Neural crest cell (in vitro differentiated cells): ENCODE results near the gene TSHZ2. TPM values are rescaled to one million over a fixed set of nuclear protein-coding genes. Genes with fewer than 3 reads are reported as not detected.
"Not testable (repeated sequence)": the region's sequence is repeated elsewhere in the genome, so short reads cannot be mapped to it uniquely, and the experiment has no call there.

Experiments
- DNase-seq: peaks from one replicate; pipeline ENCODE4 v3.0.0; 2021; ENCODE audit warnings: low read depth, mixed read lengths, low spot score
- H3K27ac Mint-ChIP-seq: one replicate; pipeline ENCODE4 v1.8.0; 2021; ENCODE audit warnings: mild to moderate bottlenecking, mixed read lengths; ENCODE audit not compliant: unreplicated experiment
- H3K27me3 Mint-ChIP-seq: 2 replicates; pipeline ENCODE4 v1.8.0; 2021; ENCODE audit warnings: low read depth, mild to moderate bottlenecking, mixed read lengths
- H3K36me3 Mint-ChIP-seq: 2 replicates; pipeline ENCODE4 v1.8.0; 2021; ENCODE audit warnings: low read depth, mild to moderate bottlenecking, mixed read lengths
- H3K4me1 Mint-ChIP-seq: 2 replicates; pipeline ENCODE4 v1.8.0; 2021; ENCODE audit warnings: mixed read lengths
- H3K4me3 Mint-ChIP-seq: one replicate; pipeline ENCODE4 v1.8.0; 2021; ENCODE audit warnings: mild to moderate bottlenecking, mixed read lengths
- H3K9me3 Mint-ChIP-seq: 2 replicates; pipeline ENCODE4 v1.8.0; 2021; ENCODE audit warnings: mixed read lengths
- total RNA-seq: library from RNA; stranded (reverse); gene quantifications from 2 replicates; pipeline ENCODE4 v1.2.1, GENCODE V29; 2021
- TF ChIP-seq, protein P1 (sequence below): fragments of 200-600 bp; sonication (generic); conservative IDR thresholded peaks from 2 replicates; pipeline ENCODE4 v1.5.0; 2021; ENCODE audit warnings: antibody characterized with exemption, mild to moderate bottlenecking

Gene TSHZ2
- total RNA-seq, 1 donor from 2014 or later = 6.4 TPM

DNA sequence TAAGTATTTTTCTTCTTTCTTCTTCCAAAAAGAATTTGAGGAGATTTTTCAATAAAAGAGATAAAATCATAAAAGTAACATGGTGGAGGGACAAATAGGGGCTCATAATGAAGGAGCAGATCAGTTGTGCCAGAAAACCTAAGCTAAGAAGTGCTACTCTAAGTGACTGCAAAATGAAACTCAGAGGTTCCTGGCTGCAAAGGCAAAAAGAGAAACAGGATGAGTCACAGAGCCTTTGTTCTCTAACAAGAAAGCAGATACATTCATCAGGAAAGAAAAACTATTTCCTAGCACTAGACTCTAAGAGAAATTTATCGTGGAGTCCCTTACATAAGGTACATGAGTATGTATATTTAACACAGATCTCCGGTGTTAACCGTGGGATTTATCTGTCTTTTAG lies 49.8 kb downstream of the TSHZ2 start:
- no peak overlapping the region for H3K4me3 Mint-ChIP-seq
- DNase-seq = no peak
- no peak overlapping the region for H3K27ac Mint-ChIP-seq
- TF ChIP-seq, protein P1, sequence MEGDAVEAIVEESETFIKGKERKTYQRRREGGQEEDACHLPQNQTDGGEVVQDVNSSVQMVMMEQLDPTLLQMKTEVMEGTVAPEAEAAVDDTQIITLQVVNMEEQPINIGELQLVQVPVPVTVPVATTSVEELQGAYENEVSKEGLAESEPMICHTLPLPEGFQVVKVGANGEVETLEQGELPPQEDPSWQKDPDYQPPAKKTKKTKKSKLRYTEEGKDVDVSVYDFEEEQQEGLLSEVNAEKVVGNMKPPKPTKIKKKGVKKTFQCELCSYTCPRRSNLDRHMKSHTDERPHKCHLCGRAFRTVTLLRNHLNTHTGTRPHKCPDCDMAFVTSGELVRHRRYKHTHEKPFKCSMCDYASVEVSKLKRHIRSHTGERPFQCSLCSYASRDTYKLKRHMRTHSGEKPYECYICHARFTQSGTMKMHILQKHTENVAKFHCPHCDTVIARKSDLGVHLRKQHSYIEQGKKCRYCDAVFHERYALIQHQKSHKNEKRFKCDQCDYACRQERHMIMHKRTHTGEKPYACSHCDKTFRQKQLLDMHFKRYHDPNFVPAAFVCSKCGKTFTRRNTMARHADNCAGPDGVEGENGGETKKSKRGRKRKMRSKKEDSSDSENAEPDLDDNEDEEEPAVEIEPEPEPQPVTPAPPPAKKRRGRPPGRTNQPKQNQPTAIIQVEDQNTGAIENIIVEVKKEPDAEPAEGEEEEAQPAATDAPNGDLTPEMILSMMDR = no peak
- peaks cover 15% of the 10 kb centered on the region for H3K4me1 Mint-ChIP-seq
- no peaks in the 10 kb centered on the region for H3K36me3 Mint-ChIP-seq
- peaks cover 2% of the 10 kb centered on the region for H3K9me3 Mint-ChIP-seq
- H3K27me3 Mint-ChIP-seq = no peaks in the 10 kb centered on the region

DNA sequence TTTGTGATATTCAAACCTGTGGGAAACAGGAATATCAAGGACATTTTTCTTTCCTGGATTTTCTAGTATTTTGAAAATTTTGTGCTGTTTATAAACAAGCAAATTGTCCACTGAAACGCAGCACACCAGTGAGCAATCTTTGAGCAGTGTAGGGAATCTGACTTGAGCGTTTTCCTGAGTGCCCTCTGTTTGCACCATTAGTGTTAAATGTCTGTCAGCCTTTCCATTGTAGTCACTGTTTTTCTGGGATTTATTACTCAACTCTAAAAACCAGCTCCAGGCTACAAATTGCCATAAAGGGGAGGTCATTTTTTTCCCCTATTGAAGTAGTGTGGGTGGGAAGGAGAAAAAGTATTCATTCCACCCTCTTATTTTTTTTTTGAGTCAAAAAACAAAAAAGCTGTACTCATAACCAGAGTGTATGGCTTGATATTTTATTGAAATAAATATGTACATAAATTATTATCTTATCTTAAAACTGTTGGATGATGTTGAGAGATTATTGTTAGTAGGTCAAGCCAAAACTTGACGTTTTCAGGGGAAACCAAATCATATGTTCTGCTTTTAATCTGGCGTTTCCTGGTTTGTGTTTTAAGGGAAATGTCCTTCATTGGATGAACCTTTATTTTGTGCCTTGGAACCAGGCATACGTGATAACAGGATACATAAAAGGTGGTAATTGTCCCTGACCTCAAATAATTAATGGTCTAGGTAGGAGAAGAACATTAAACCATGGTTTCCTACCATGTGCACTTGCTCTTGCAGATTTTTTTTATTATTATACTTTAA lies 51.8 kb downstream of the TSHZ2 start:
- Mint-ChIP-seq H3K4me1 (peaks cover 19% of the 10 kb centered on the region), H3K27me3 (no peaks in the 10 kb centered on the region), H3K4me3 (no peak overlapping the region), H3K36me3 (no peaks in the 10 kb centered on the region), H3K9me3 (no peaks in the 10 kb centered on the region), H3K27ac (no peak overlapping the region)
- TF ChIP-seq, protein P1 = no peak
- DNase-seq = no peak

DNA sequence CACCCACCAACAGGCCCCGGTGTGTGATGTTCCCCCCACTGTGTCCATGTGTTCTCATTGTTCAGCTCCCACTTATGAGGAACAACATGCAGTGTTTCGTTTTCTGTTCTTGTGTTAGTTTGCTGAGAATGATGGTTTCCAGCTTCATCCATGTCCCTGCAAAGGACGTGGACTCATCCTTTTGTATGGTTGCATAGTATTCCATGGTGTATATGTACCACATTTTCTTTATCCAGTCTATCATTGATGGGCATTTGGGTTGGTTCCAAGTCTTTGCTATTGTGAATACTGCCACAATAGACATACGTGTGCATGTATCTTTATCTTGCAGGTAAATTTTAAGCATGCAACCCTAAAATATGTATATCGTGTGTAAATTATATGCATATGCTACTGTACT lies 52.5 kb downstream of the TSHZ2 start:
- H3K4me1 Mint-ChIP-seq = peaks cover 19% of the 10 kb centered on the region
- not testable (repeated sequence) for H3K36me3 Mint-ChIP-seq, H3K4me3 Mint-ChIP-seq, H3K9me3 Mint-ChIP-seq, H3K27me3 Mint-ChIP-seq, DNase-seq, H3K27ac Mint-ChIP-seq

DNA sequence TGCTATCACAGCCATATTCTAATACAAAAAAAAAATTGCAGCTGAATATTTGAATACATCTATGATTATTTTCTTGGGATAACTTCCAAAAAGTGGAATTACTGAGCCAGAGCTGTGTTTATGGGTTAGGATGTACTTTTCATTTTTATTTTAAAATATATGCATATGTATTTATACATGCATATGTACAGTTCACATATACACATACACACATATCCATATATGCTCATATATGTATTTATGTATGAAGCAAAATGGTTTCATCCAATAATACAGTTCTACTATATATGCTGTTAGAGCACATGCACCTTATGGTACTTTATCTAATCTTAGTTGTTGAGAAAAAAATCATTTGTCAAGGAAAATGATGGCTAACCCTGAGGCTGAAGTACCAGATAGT lies 54.9 kb downstream of the TSHZ2 start:
- Mint-ChIP-seq H3K4me3 (no peak overlapping the region), H3K27ac (peak overlapping the region; percentile 10), H3K27me3 (no peaks in the 10 kb centered on the region), H3K4me1 (peaks cover 19% of the 10 kb centered on the region), H3K9me3 (no peaks in the 10 kb centered on the region), H3K36me3 (no peaks in the 10 kb centered on the region)
- TF ChIP-seq, protein P1 = no peak
- no peak for DNase-seq

DNA sequence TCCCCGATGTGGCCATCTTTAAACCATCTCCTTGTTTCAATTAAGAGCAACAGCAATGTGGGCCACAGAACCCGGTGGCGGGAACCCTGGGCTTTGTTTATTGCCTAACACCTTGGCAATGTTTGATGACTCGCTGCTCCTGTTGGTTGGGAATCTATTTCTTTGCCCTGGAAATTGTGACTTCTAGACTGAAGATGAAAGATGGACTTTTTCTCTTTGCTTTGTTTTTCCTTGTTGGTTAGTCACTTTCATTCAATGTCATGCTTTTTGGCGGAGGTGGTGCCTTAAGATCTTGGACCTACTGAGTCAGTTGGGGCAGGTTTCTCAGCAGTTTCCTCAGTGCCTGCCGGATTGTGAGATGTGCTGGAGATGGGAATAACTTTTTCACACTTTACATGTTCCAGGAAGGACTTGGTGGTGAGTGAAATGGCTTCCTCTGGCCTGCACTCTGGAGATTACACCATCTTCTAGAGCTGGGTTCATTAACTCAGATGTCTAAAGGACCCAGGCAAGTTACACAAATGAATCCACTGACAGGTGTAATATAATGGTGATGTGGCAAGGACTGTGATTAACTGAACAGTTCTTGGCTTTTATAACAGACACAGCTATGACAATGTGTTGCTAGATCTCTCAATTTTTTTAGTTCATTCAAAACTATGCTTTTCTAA lies 56.3 kb downstream of the TSHZ2 start:
- TF ChIP-seq, protein P1 = no peak
- H3K36me3 Mint-ChIP-seq = no peaks in the 10 kb centered on the region
- H3K27me3 Mint-ChIP-seq = no peaks in the 10 kb centered on the region
- H3K4me1 Mint-ChIP-seq = peaks cover 11% of the 10 kb centered on the region
- H3K4me3 Mint-ChIP-seq = no peak overlapping the region
- no peak overlapping the region for H3K27ac Mint-ChIP-seq
- no peaks in the 10 kb centered on the region for H3K9me3 Mint-ChIP-seq
- DNase-seq = no peak

DNA sequence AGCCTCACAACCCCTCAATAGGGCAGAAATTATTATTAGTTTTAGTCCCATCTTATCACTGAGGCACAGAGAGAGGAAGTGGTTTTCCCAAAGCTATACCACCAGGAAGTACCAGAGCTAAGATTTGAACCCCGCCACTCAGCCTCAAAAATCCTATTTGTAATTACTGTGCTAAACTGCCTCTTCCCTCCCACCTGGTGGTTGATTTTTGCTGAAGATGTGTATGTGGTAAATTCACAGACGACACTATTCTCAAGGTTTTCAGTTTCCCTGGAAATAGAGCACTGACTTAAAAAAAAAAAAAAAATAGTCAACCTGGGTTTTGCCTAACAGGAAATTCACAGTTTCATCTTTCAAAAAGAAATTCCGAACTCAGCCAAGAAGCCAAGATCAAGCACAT lies 57.9 kb downstream of the TSHZ2 start:
- H3K36me3 Mint-ChIP-seq = no peaks in the 10 kb centered on the region
- no peak for DNase-seq
- H3K4me3 Mint-ChIP-seq = no peak overlapping the region
- H3K4me1 Mint-ChIP-seq = peaks cover 20% of the 10 kb centered on the region
- no peaks in the 10 kb centered on the region for H3K9me3 Mint-ChIP-seq
- no peaks in the 10 kb centered on the region for H3K27me3 Mint-ChIP-seq
- TF ChIP-seq, protein P1 = no peak
- H3K27ac Mint-ChIP-seq = no peak overlapping the region
